GM23338 (cell line): Measurements from ENCODE around the gene KIRREL3. TPM values are rescaled to one million over a fixed set of nuclear protein-coding genes. Genes with fewer than 3 reads are reported as not detected.
A peak's percentile ranks its signal among the peaks of the same experiment; 100 is the strongest.

Experiments
- ATAC-seq: fragments of 200-7000 bp; cut with Tn5 transposase; 3 replicates; pipeline ENCODE4 v1.9.1; 2020
- DNase-seq: peaks from one replicate; pipeline ENCODE4 v3.0.0-alpha.2; 2015; ENCODE audit warnings: low spot score
- H2AFZ ChIP-seq: fragments of 200-600 bp; sonication (generic); 2 replicates; pipeline ENCODE4 v1.8.0; 2016; ENCODE audit warnings: antibody characterized with exemption, mild to moderate bottlenecking, moderate library complexity
- H3F3A ChIP-seq: fragments of 200-600 bp; sonication (generic); replicated peaks from 2 replicates; pipeline ENCODE4 v1.8.0; 2017; ENCODE audit warnings: antibody characterized with exemption, mixed run types, low read depth
- H3K27ac ChIP-seq: fragments of 200-600 bp; sonication (generic); 2 replicates; pipeline ENCODE4 v1.6.1; 2016; ENCODE audit warnings: low read depth
- H3K27me3 ChIP-seq: fragments of 200-600 bp; sonication (generic); 2 replicates; pipeline ENCODE4 v1.8.0; 2016; ENCODE audit warnings: mild to moderate bottlenecking, mixed run types, moderate library complexity; ENCODE audit not compliant: insufficient read depth
- H3K36me3 ChIP-seq: fragments of 200-600 bp; sonication (generic); 2 replicates; pipeline ENCODE4 v1.8.0; 2016; ENCODE audit warnings: mild to moderate bottlenecking; ENCODE audit not compliant: insufficient read depth
- H3K4me1 ChIP-seq: fragments of 200-600 bp; sonication (generic); 2 replicates; pipeline ENCODE4 v1.8.0; 2016; ENCODE audit warnings: mild to moderate bottlenecking, moderate library complexity; ENCODE audit not compliant: insufficient read depth
- H3K4me2 ChIP-seq: fragments of 200-600 bp; sonication (generic); 2 replicates; pipeline ENCODE4 v1.7.1; 2017; ENCODE audit warnings: mixed run types
- H3K4me3 ChIP-seq: fragments of 200-600 bp; sonication (generic); 2 replicates; pipeline ENCODE4 v1.6.1; 2016; ENCODE audit warnings: mixed run types
- H3K79me2 ChIP-seq: fragments of 200-600 bp; sonication (generic); replicated peaks from 2 replicates; pipeline ENCODE4 v1.8.0; 2017; ENCODE audit warnings: mild to moderate bottlenecking; ENCODE audit not compliant: insufficient read depth
- H3K9me2 ChIP-seq: fragments of 200-600 bp; sonication (generic); 2 replicates; pipeline ENCODE4 v1.8.0; 2017; ENCODE audit not compliant: insufficient read depth
- H4K20me1 ChIP-seq: fragments of 200-600 bp; sonication (generic); replicated peaks from 2 replicates; pipeline ENCODE4 v1.8.0; 2017; ENCODE audit warnings: mild to moderate bottlenecking; ENCODE audit not compliant: insufficient read depth
- H3K27ac Mint-ChIP-seq: 2 replicates; pipeline ENCODE4 v1.8.0; 2020; ENCODE audit warnings: inconsistent platforms, mild to moderate bottlenecking, moderate library complexity, mixed read lengths
- H3K27me3 Mint-ChIP-seq: 3 replicates; pipeline ENCODE4 v1.8.0; 2022; ENCODE audit warnings: low read depth, mild to moderate bottlenecking, moderate library complexity, mixed read lengths, inconsistent platforms; ENCODE audit not compliant: insufficient read depth, poor library complexity
- H3K36me3 Mint-ChIP-seq: 3 replicates; pipeline ENCODE4 v1.8.0; 2021; ENCODE audit warnings: low read depth, mild to moderate bottlenecking, inconsistent platforms, moderate library complexity, mixed read lengths
- H3K4me1 Mint-ChIP-seq: 3 replicates; pipeline ENCODE4 v1.8.0; 2020; ENCODE audit warnings: mild to moderate bottlenecking, inconsistent platforms, mixed read lengths
- H3K4me3 Mint-ChIP-seq: 3 replicates; pipeline ENCODE4 v1.8.0; 2021; ENCODE audit warnings: moderate library complexity, mild to moderate bottlenecking, inconsistent platforms, mixed read lengths
- H3K9me3 Mint-ChIP-seq: 3 replicates; pipeline ENCODE4 v1.8.0; 2020; ENCODE audit warnings: moderate library complexity, mild to moderate bottlenecking, inconsistent platforms, mixed read lengths
- CREB1 ChIP-seq: fragments of 250-450 bp; sonication (Bioruptor Pico); IDR thresholded peaks from 2 replicates; pipeline ENCODE4 v1.5.0; 2020; ENCODE audit warnings: low read depth, mild to moderate bottlenecking, moderate library complexity
- EZH2 ChIP-seq: fragments of 200-600 bp; sonication (generic); IDR thresholded peaks from one replicate; pipeline ENCODE4 v1.8.0; 2017; ENCODE audit warnings: antibody characterized with exemption, mild to moderate bottlenecking, low read depth; ENCODE audit not compliant: unreplicated experiment
- EZH2phosphoT487 ChIP-seq: fragments of 200-600 bp; sonication (generic); IDR thresholded peaks from one replicate; pipeline ENCODE4 v1.8.1; 2018; ENCODE audit warnings: antibody characterized with exemption; ENCODE audit not compliant: unreplicated experiment
- JUNB ChIP-seq: IDR thresholded peaks from one replicate; pipeline ENCODE4 v1.6.1; 2016; ENCODE audit warnings: antibody characterized with exemption; ENCODE audit not compliant: unreplicated experiment
- POLR2AphosphoS5 ChIP-seq: IDR thresholded peaks from 2 replicates; pipeline ENCODE4 v1.6.1; 2016; ENCODE audit warnings: antibody characterized with exemption, low read depth
- ZNF114 ChIP-seq: fragments of 250-450 bp; sonication (Bioruptor Pico); IDR thresholded peaks from 2 replicates; pipeline ENCODE4 v1.5.0; 2020; ENCODE audit warnings: mild to moderate bottlenecking, moderate library complexity
- polyA plus RNA-seq: library from polyadenylated mRNA; unstranded; fragments of >200 nt; fragmentation: Nextera tagmentation; extraction: Ambion mirVana; gene quantifications from 2 replicates; pipeline ENCODE4 v1.2.1, GENCODE V29; 2016
- total RNA-seq: library from RNA; depleted of rRNA; stranded (reverse); fragments of >200 nt; shearing (Covaris generic); gene quantifications from 2 replicates; pipeline ENCODE4 v1.2.3, GENCODE V29; 2014
- TF ChIP-seq, protein P1 (sequence below): IDR thresholded peaks from 2 replicates; pipeline ENCODE4 v1.6.1; 2016; ENCODE audit warnings: antibody characterized with exemption

KIRREL3 gene
- total and polyA plus RNA-seq, 2 experiments from 2014 or later, result 0.13 to 1.5 TPM

DNA sequence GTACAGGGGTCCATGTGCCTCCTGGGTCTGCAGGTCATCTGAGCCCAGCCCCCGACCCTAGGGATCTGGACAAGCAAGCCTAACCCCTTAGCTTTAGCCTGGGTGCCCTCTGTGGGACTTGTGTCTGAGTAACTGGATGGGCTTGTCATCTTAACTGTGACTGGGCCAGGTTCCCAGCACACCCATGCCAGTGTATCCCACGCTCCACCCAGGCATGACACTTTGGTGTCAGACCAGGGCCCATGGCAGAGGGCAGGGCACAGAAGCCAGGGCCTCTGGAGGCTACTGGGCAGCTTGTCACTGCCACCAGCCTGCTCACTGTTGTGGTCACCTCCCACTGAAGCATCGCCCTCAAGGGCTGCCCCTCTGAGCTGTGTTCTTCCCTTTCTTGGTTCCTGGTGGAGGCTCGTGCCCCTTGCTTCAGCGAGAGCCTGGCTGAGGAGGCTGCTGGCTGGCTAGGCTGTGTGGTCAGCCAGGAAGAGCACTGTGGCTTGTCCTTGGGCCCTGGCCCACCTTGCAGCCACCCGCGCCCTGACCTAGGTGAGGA, 564.3 kb downstream of the KIRREL3 start:
- Histone ChIP-seq H3K4me3 (no peak overlapping the region), H3K36me3 (no peaks in the 10 kb centered on the region), H3F3A (no peaks in the 10 kb centered on the region; the same call in 1 of the 2 replicates), H3K27me3 (no peaks in the 10 kb centered on the region), H3K4me1 (peaks cover 24% of the 10 kb centered on the region; the same call in 1 of the 2 replicates), H3K27ac (no peak overlapping the region), H3K4me2 (no peak overlapping the region), H3K9me2 (no peaks in the 10 kb centered on the region), H3K79me2 (no peaks in the 10 kb centered on the region), H2AFZ (no peak overlapping the region), H4K20me1 (no peaks in the 10 kb centered on the region)
- no peak overlapping the region for H3K4me3 Mint-ChIP-seq
- H3K36me3 Mint-ChIP-seq, result no peaks in the 10 kb centered on the region
- H3K9me3 Mint-ChIP-seq, result no peaks in the 10 kb centered on the region
- ATAC-seq (no peak), DNase-seq (no peak)
- TF ChIP-seq ZNF114 (CRISPR knock-in tag) (no peak), EZH2 (no peak), CREB1 (CRISPR knock-in tag) (no peak)
- peaks cover 15% of the 10 kb centered on the region for H3K27me3 Mint-ChIP-seq
- peaks cover 25% of the 10 kb centered on the region for H3K4me1 Mint-ChIP-seq
- H3K27ac Mint-ChIP-seq, result no peak overlapping the region

DNA sequence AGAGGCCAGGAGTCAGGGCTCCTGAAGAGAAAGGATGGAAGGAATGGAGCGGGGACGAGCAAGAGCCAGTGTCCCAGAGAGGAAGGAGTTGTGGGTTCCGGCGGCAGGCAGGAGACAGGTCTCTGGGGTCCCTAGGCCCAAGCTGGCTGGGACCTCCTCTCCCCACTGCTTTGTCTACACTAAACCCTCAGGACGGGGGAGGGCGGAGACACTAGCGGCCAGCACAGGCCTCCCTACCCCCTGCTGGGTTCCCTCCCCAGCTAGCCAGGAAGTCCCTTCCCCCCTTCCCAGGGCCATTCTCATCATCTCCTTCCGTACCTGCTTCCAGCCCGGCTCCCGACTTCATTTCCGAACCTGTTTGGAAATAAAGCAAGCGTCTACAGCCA, 565.6 kb downstream of the KIRREL3 start:
- peak overlapping the region; percentile 67; the same call in 1 of the 2 replicates for H3K27ac Mint-ChIP-seq

More for the DNA sequence above, 565.6 kb downstream of the KIRREL3 start:
- H4K20me1 ChIP-seq, result no peaks in the 10 kb centered on the region
- 0 out of 2 replicates have a peak overlapping the region, but pooled peaks have one; percentile 32 for H3K4me2 ChIP-seq
- peak; percentile 52 for ATAC-seq
- no peak overlapping the region for H3K27ac ChIP-seq
- no peak overlapping the region; the same call in 2 of the 3 replicates for H3K4me3 Mint-ChIP-seq
- DNase-seq, result peak; percentile 48
- TF ChIP-seq JUNB, result no peak
- no peak for TF ChIP-seq EZH2
- TF ChIP-seq, protein P1, sequence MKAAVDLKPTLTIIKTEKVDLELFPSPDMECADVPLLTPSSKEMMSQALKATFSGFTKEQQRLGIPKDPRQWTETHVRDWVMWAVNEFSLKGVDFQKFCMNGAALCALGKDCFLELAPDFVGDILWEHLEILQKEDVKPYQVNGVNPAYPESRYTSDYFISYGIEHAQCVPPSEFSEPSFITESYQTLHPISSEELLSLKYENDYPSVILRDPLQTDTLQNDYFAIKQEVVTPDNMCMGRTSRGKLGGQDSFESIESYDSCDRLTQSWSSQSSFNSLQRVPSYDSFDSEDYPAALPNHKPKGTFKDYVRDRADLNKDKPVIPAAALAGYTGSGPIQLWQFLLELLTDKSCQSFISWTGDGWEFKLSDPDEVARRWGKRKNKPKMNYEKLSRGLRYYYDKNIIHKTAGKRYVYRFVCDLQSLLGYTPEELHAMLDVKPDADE, result no peak
- no peak for TF ChIP-seq EZH2phosphoT487
- no peak for TF ChIP-seq POLR2AphosphoS5
- no peaks in the 10 kb centered on the region for H3K36me3 Mint-ChIP-seq
- no peaks in the 10 kb centered on the region for H3K9me3 Mint-ChIP-seq
- 0 out of 2 replicates have a peak overlapping the region, but pooled peaks have one; percentile 26 for H3K4me3 ChIP-seq
- H3K79me2 ChIP-seq, result no peaks in the 10 kb centered on the region
- H3F3A ChIP-seq, result no peaks in the 10 kb centered on the region; the same call in 1 of the 2 replicates
- H3K27me3 Mint-ChIP-seq, result peaks cover 15% of the 10 kb centered on the region
- H3K27me3 ChIP-seq, result no peaks in the 10 kb centered on the region
- H3K9me2 ChIP-seq, result no peaks in the 10 kb centered on the region
- peak overlapping the region; percentile 23; the same call in 1 of the 2 replicates for H2AFZ ChIP-seq
- H3K4me1 Mint-ChIP-seq, result peaks cover 15% of the 10 kb centered on the region
- peaks cover 13% of the 10 kb centered on the region; the same call in 1 of the 2 replicates for H3K4me1 ChIP-seq
- H3K36me3 ChIP-seq, result no peaks in the 10 kb centered on the region
